Astrocyte (in vitro differentiated cells and primary cell): ENCODE data around the gene KRTAP20-4. TPM values are rescaled to one million over a fixed set of nuclear protein-coding genes. Genes with fewer than 3 reads are reported as not detected.

Source experiments
- DNase-seq: peaks from one replicate; pipeline ENCODE4 v3.0.0-alpha.2; 2010; ENCODE audit warnings: low read depth
- FAIRE-seq: peaks from 2 replicates; lab custom pipeline; 2011; peaks lifted over from hg19 to GRCh38; lab: Jason Lieb, UNC
- H2AFZ ChIP-seq: 2 replicates; pipeline ENCODE4 v1.6.0; 2012; ENCODE audit warnings: low read depth, low read length, inconsistent platforms
- H3K27ac ChIP-seq: 2 replicates; pipeline ENCODE4 v1.5.1; 2011; ENCODE audit warnings: low read depth, low read length, inconsistent platforms
- H3K27me3 ChIP-seq: 2 replicates; pipeline ENCODE4 v1.6.0; 2011; ENCODE audit warnings: low read length, inconsistent platforms; ENCODE audit not compliant: insufficient read depth
- H3K36me3 ChIP-seq: 2 replicates; pipeline ENCODE4 v1.5.1; 2011; ENCODE audit warnings: low read length, inconsistent platforms; ENCODE audit not compliant: insufficient read depth
- H3K4me1 ChIP-seq: 2 replicates; pipeline ENCODE4 v1.5.1; 2011; ENCODE audit warnings: low read length, inconsistent platforms; ENCODE audit not compliant: insufficient read depth
- H3K4me2 ChIP-seq: 2 replicates; pipeline ENCODE4 v1.6.0; 2012; ENCODE audit warnings: low read length, inconsistent platforms
- H3K4me3 ChIP-seq: 2 replicates; pipeline ENCODE4 v1.5.1; 2011; ENCODE audit warnings: low read depth, mild to moderate bottlenecking, low read length, inconsistent platforms; ENCODE audit not compliant: insufficient read depth
- H3K79me2 ChIP-seq: 2 replicates; pipeline ENCODE4 v1.6.0; 2012; ENCODE audit warnings: mild to moderate bottlenecking, low read length, inconsistent platforms; ENCODE audit not compliant: insufficient read depth
- H3K9ac ChIP-seq: 2 replicates; pipeline ENCODE4 v1.6.0; 2012; ENCODE audit warnings: mild to moderate bottlenecking, low read length, inconsistent platforms
- H3K9me3 ChIP-seq: 2 replicates; pipeline ENCODE4 v1.5.1; 2012; ENCODE audit warnings: low read depth, mild to moderate bottlenecking, low read length, inconsistent platforms; ENCODE audit not compliant: insufficient read depth
- H4K20me1 ChIP-seq: 2 replicates; pipeline ENCODE4 v1.6.0; 2012; ENCODE audit warnings: low read length, inconsistent platforms; ENCODE audit not compliant: insufficient read depth
- H3K27ac Mint-ChIP-seq: one replicate; pipeline ENCODE4 v1.8.0; 2021; ENCODE audit warnings: mild to moderate bottlenecking, mixed read lengths; ENCODE audit not compliant: unreplicated experiment
- H3K27me3 Mint-ChIP-seq: one replicate; pipeline ENCODE4 v1.8.0; 2021; ENCODE audit warnings: low read depth, mixed read lengths; ENCODE audit not compliant: unreplicated experiment
- H3K36me3 Mint-ChIP-seq: one replicate; pipeline ENCODE4 v1.8.0; 2021; ENCODE audit warnings: low read depth, mixed read lengths; ENCODE audit not compliant: unreplicated experiment
- H3K4me1 Mint-ChIP-seq: one replicate; pipeline ENCODE4 v1.8.0; 2021; ENCODE audit warnings: low read depth, mixed read lengths; ENCODE audit not compliant: unreplicated experiment
- H3K4me3 Mint-ChIP-seq: one replicate; pipeline ENCODE4 v1.8.0; 2021; ENCODE audit warnings: mild to moderate bottlenecking, moderate library complexity, mixed read lengths; ENCODE audit not compliant: unreplicated experiment
- H3K9me3 Mint-ChIP-seq: one replicate; pipeline ENCODE4 v1.8.0; 2021; ENCODE audit warnings: mild to moderate bottlenecking, mixed read lengths; ENCODE audit not compliant: unreplicated experiment
- EZH2 ChIP-seq: IDR thresholded peaks from 2 replicates; pipeline ENCODE4 v1.6.1; 2012; ENCODE audit warnings: mild to moderate bottlenecking, low read length, inconsistent platforms; ENCODE audit not compliant: insufficient read depth
- total RNA-seq: library from RNA; stranded (reverse); gene quantifications from 2 replicates; pipeline ENCODE4 v1.2.1, GENCODE V29; 2021

Gene KRTAP20-4
- total RNA-seq, 1 donor from 2014 or later: not detected

GRCh38 chr21:30652891-30653290 lies 32.5 kb downstream of the KRTAP20-4 start:
- no peak overlapping the region for H3K9ac ChIP-seq
- FAIRE-seq: no peak
- TF ChIP-seq EZH2: no peak
- Mint-ChIP-seq H3K4me3 (no peak overlapping the region), H3K4me1 (peaks cover 6% of the 10 kb centered on the region), H3K27ac (no peak overlapping the region), H3K27me3 (no peaks in the 10 kb centered on the region), H3K36me3 (no peaks in the 10 kb centered on the region), H3K9me3 (no peaks in the 10 kb centered on the region)
- no peaks in the 10 kb centered on the region for H3K9me3 ChIP-seq
- no peaks in the 10 kb centered on the region for H4K20me1 ChIP-seq
- H3K79me2 ChIP-seq: no peaks in the 10 kb centered on the region
- H3K4me2 ChIP-seq: no peak overlapping the region
- H3K4me1 ChIP-seq: no peaks in the 10 kb centered on the region
- H2AFZ ChIP-seq: no peak overlapping the region
- no peak overlapping the region for H3K4me3 ChIP-seq
- no peak overlapping the region for H3K27ac ChIP-seq
- no peaks in the 10 kb centered on the region for H3K36me3 ChIP-seq
- no peak for DNase-seq
- no peaks in the 10 kb centered on the region for H3K27me3 ChIP-seq

- no peaks in the 10 kb centered on the region for H3K27me3 ChIP-seq
- Mint-ChIP-seq H3K4me3 (no peak overlapping the region), H3K27me3 (no peaks in the 10 kb centered on the region), H3K36me3 (no peaks in the 10 kb centered on the region), H3K9me3 (no peaks in the 10 kb centered on the region), H3K4me1 (no peaks in the 10 kb centered on the region), H3K27ac (no peak overlapping the region)
- H3K79me2 ChIP-seq: no peaks in the 10 kb centered on the region
- FAIRE-seq (no peak), DNase-seq (no peak)
- no peaks in the 10 kb centered on the region for H3K4me1 ChIP-seq
- no peak overlapping the region for H3K4me2 ChIP-seq
- H3K36me3 ChIP-seq: no peaks in the 10 kb centered on the region
- H3K9me3 ChIP-seq: peaks cover 4% of the 10 kb centered on the region
- no peak overlapping the region for H3K4me3 ChIP-seq
- no peak overlapping the region for H2AFZ ChIP-seq
- H3K27ac ChIP-seq: no peak overlapping the region
- H3K9ac ChIP-seq: no peak overlapping the region
- TF ChIP-seq EZH2: no peak
- H4K20me1 ChIP-seq: no peaks in the 10 kb centered on the region
Observed at GRCh38 chr21:30668776-30669175, 48.3 kb downstream of the KRTAP20-4 start.

Other genes starting within 250 kb of the KRTAP20-4 start
- not detected in 2 replicates for gene KRTAP13-2, start 248.4 kb upstream of the KRTAP20-4 start, total RNA-seq
- gene KRTAP13-1, start 224.6 kb upstream of the KRTAP20-4 start, total RNA-seq: not detected in 2 replicates
- gene KRTAP13-3, start 194.7 kb upstream of the KRTAP20-4 start, total RNA-seq: not detected in 2 replicates
- gene KRTAP13-4, start 190.4 kb upstream of the KRTAP20-4 start, total RNA-seq: not detected in 2 replicates
- not detected in 2 replicates for gene KRTAP15-1, start 180.4 kb upstream of the KRTAP20-4 start, total RNA-seq
- not detected in 2 replicates for gene KRTAP19-1, start 140.3 kb upstream of the KRTAP20-4 start, total RNA-seq
- gene KRTAP19-2, start 133.2 kb upstream of the KRTAP20-4 start, total RNA-seq: not detected in 2 replicates
- gene KRTAP19-3, start 128.6 kb upstream of the KRTAP20-4 start, total RNA-seq: not detected in 2 replicates
- gene KRTAP19-4, start 123.5 kb upstream of the KRTAP20-4 start, total RNA-seq: not detected in 2 replicates
- not detected in 2 replicates for gene KRTAP19-5, start 118.5 kb upstream of the KRTAP20-4 start, total RNA-seq
- gene KRTAP19-6, start 78.8 kb upstream of the KRTAP20-4 start, total RNA-seq: not detected in 2 replicates
- gene KRTAP19-7, start 59.3 kb upstream of the KRTAP20-4 start, total RNA-seq: not detected in 2 replicates
- not detected in 2 replicates for gene KRTAP22-2, start 30.2 kb upstream of the KRTAP20-4 start, total RNA-seq
- not detected in 2 replicates for gene KRTAP6-3, start 28.2 kb upstream of the KRTAP20-4 start, total RNA-seq
- not detected in 2 replicates for gene KRTAP6-2, start 21.7 kb upstream of the KRTAP20-4 start, total RNA-seq
- gene KRTAP22-1, start 19.5 kb upstream of the KRTAP20-4 start, total RNA-seq: not detected in 2 replicates
- not detected in 2 replicates for gene KRTAP6-1, start 6.7 kb upstream of the KRTAP20-4 start, total RNA-seq
- not detected in 2 replicates for gene KRTAP20-1, start 4.2 kb upstream of the KRTAP20-4 start, total RNA-seq
- gene KRTAP20-2, start 14.6 kb downstream of the KRTAP20-4 start, total RNA-seq: not detected in 2 replicates
- not detected in 2 replicates for gene KRTAP20-3, start 22.2 kb downstream of the KRTAP20-4 start, total RNA-seq
- not detected in 2 replicates for gene KRTAP21-3, start 98.2 kb downstream of the KRTAP20-4 start, total RNA-seq
- not detected in 2 replicates for gene KRTAP21-2, start 126.6 kb downstream of the KRTAP20-4 start, total RNA-seq
- gene KRTAP21-1, start 134.8 kb downstream of the KRTAP20-4 start, total RNA-seq: not detected in 2 replicates
- not detected in 2 replicates for gene KRTAP8-1, start 192.6 kb downstream of the KRTAP20-4 start, total RNA-seq
- not detected in 2 replicates for gene KRTAP7-1, start 209.1 kb downstream of the KRTAP20-4 start, total RNA-seq